H4 (cell line): ENCODE measurements around the gene AUTS2. TPM values are rescaled to one million over a fixed set of nuclear protein-coding genes. Genes with fewer than 3 reads are reported as not detected.

Experiments used
- DNase-seq: peaks from one replicate; pipeline ENCODE4 v3.0.0-alpha.2; 2015; ENCODE audit warnings: low spot score
- total RNA-seq: library from RNA; depleted of rRNA; stranded (reverse); fragments of >200 nt; shearing (Covaris generic); gene quantifications from 2 replicates; pipeline ENCODE4 v1.2.3, GENCODE V29; 2014

AUTS2 gene
- total RNA-seq, 1 experiment from 2014 or later: 4.1 TPM

- DNase-seq: no peak
Measured at GRCh38 chr7:70679661-70680060, 1081.4 kb downstream of the AUTS2 start.

GRCh38 chr7:70680306-70680705 is 1082.0 kb downstream of the AUTS2 start:
- no peak for DNase-seq

- DNase-seq: no peak
Measured at GRCh38 chr7:70680743-70681468, 1082.6 kb downstream of the AUTS2 start.

- no peak for DNase-seq
Measured at GRCh38 chr7:70681469-70682350, 1083.4 kb downstream of the AUTS2 start.

DNA sequence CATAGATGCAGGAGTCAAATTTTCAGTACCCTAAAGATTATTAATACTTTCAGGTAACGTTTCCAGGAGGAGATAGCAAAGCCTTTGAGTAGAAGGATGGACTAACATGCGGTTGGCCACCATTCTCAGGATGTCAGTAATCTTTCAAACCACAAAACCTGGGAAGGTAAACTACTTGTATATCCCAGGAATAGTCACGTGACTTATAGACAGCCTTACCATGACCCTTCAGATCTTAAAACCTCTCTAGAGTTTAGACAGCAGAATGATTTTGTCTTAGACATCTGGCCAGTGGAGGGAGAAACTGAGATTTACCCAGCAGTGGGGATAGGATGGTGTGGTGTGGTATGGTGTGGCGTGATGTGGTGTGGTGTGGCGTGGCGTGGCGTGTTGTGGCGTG is 1085.9 kb downstream of the AUTS2 start:
- no peak for DNase-seq

DNA sequence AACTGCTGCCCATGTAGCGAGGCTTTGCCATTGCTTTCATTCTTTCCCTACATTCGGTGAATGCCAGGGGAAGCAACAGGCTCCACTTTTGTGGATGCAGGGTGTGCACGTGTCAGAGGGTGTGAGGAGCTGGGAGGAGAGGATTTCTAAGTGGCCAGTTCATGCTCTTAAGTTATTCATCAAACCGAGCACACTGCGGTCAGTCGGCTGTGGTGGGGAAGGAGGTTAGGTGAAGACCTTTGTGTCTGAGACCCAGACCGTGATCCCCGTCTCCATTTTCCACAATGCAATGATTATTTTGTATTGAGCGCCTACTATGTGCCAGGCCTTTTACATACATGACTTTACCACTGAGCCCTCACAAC is 1095.0 kb downstream of the AUTS2 start:
- DNase-seq: no peak

- peak; percentile 79 for DNase-seq
Measured at GRCh38 chr7:70693686-70694433, 1095.6 kb downstream of the AUTS2 start.

- DNase-seq: peak; percentile 48
Measured at GRCh38 chr7:70694434-70694970, 1096.2 kb downstream of the AUTS2 start.

DNA sequence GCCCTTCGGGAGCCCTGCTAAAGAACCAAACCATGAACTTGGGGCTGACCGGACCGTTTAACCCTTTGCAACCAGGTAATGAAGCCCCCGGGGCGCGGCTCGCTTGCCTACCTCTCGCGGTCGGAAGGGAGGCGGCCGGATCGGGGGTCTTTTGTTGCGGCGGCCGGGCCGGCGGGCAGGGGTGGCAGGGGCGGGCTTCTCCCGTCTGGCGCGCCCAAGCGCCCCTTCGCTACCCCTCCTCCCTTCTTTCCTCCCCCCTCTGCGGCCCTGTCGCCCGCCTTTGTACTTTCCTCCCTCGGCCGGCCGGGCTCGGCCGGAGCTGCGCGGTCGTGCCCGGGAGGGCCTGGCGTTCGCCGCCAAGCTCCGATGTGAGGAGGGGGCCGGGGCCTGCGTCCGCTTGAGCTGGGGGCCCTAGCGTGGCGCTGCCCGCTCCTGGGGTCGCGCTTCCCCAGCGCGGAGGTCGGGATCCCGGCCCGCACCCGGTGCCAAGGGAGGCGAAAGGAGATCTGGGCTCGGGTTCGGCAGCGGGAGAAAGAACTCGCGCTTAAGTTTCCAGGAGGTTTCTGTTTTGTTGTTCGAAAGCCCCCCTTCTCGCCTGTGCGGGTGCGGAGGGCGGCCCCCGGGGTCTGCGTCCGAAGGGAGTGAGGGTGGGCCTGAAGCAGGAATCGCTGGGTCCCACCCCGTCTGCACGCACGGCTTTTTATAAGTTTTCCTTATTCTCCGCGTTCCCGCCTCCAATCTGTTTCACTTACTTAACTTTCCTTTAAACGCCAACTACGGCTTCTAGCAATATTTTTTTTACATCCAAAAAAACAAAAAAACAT is 1096.9 kb downstream of the AUTS2 start:
- DNase-seq: no peak

DNA sequence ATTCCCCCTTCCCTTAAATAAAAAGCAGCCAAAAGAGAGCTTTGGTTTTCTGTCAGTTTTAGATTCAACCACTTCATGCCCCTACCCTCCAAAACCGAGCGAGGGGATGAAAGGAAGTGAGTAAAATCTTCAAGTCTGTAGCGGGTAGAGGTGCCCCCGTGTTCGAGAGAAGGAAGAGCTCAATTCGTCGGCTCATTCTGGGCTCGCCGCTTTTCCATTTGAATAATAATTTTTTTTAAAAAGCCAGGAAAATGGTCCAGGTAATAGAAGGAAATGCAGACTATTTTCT is 1097.5 kb downstream of the AUTS2 start:
- no peak for DNase-seq

DNA sequence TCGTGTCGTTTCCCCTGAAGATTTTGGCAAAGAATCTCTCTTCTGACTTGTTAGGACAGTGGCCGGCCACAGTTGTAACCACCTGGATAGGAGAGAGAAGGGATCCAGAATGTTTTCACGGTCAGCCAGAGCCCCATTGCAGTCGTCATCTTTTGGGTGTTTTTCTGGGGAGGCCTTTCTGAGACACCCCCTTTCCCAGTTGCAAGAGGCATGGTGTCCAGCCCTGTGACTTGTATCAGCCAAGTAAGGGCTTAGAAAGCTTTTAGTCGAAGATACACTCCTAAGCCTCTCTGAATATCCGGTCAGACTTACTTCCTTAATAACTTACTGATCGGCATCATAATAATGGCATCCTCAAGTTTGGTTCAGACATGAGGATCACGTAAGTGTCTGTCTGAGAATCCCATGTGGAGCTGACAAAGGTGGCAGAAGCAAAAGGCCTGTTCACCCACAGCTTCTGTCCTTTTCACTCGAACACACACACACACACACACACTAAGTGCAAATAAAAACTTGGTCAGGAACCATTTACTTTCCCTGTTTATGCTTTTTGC is 1098.0 kb downstream of the AUTS2 start:
- peak; percentile 56 for DNase-seq

DNA sequence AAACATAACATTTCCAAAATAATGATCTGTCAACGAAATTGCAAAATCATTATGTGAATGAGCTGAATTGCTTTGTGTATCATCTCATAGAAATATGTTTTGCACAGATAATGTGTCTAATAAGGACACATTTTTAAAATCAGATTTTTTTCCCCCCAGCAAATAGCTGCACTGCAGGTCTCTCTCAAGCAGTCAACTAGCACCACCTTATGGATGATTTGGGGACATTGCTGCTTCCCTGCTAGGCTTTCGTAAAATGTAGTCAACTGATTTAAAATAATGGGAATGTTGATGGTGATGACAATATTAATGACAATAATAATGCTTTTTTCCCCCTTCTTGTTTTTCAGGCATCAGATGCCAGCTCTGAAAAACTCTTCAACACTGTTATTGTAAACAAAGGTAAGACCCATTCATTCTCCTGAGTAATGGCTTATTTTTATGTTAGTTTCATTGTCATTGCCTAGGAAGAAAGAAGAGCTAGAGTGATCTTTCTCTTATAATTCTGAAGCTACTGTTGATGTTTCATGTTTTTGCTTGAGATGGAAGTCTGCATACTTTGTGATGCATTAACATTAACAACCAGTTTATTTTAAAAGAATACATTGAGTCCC is 1100.1 kb downstream of the AUTS2 start:
- DNase-seq: peak; percentile 69

- no peak for DNase-seq
Measured at GRCh38 chr7:70699271-70699670, 1101.0 kb downstream of the AUTS2 start.

GRCh38 chr7:70700055-70700940 is 1102.0 kb downstream of the AUTS2 start:
- no peak for DNase-seq

GRCh38 chr7:70700941-70701425 is 1102.7 kb downstream of the AUTS2 start:
- no peak for DNase-seq

GRCh38 chr7:70701477-70701876 is 1103.2 kb downstream of the AUTS2 start:
- DNase-seq: no peak

- no peak for DNase-seq
Measured at GRCh38 chr7:70701991-70702390, 1103.7 kb downstream of the AUTS2 start.

DNA sequence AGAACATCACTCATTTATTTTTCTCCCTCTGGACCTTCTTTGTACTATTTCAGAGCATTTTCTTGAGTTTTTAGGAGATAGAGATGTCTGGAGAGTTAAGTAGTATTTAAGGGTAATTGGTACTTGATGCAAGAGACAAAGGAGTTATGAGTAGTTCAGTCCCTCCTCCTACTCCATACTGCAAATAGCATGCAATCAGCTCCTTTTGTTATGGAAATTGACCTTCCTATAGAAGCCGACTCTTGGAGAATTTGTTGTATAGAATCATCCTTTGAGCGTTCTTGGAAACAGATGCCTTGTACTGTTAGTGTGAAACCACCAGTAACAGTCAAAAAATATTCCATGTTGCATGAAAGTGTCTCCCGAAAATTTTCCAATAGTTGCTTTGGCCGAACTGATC is 1105.5 kb downstream of the AUTS2 start:
- DNase-seq: no peak

DNA sequence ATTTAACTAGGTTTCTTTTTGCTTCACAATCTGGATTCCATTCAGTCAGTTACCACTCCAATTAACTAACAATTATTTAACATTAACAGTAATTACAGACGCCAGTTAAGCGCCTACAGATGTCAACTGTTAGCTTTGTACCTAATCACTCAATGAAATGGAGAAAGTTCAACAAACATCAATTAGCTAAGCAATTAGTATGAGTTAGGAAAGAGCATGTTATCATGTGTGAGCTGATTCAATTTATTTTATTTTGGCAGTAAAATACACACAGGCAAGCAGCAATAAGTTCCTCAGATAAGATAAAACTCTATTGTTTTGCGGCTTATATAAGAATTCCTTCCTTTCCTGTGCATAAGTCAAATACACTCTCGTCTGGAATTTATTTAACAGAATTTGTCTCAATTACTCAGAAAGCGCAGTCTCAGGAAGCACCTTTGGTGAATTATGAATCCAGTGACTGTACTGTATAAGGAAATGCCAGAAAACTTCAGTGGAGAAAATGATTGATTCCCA is 1106.6 kb downstream of the AUTS2 start:
- DNase-seq: no peak
